OCI-LY7 (cell line): ENCODE data around the gene FERMT3.

Source experiments
- EZH2phosphoT487 ChIP-seq: fragments of 200-600 bp; sonication (generic); IDR thresholded peaks from 2 replicates; pipeline ENCODE4 v1.6.1; 2018; ENCODE audit warnings: low read depth, borderline replicate concordance, mild to moderate bottlenecking, mixed run types, antibody characterized with exemption, low read length, moderate library complexity, mixed read lengths
- TF ChIP-seq, protein P1 (sequence below): fragments of 200-600 bp; sonication (generic); conservative IDR thresholded peaks from 2 replicates; pipeline ENCODE4 v1.5.1; 2014; ENCODE audit warnings: mild to moderate bottlenecking, antibody characterized with exemption, low read length, moderate library complexity, mixed read lengths

DNA sequence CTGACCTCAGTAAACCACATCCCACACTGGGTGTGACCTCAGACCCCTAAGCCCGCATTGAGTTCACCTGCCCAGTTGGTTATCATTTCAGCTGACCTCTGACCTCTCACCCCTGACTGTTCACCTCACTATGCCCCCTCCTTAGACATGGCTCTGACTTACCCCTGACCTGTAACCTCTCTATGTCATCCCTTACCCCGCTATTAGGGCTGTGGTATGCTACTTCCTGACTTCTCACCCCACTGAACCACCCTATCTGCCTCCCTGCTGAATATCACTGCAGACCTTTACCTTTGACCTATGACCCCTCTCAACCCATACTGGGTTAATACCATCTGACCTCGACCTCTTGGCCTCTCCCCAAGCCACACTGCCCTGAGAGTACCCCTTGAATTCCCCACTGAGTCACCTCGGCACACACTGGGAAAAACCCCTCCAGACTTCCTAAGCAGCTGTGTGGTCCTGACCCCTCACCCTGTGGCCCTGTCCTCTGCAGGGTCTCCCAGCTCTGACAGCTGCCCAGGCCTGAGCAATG is 53.1 kb downstream of the FERMT3 start:
- TF ChIP-seq, protein P1, sequence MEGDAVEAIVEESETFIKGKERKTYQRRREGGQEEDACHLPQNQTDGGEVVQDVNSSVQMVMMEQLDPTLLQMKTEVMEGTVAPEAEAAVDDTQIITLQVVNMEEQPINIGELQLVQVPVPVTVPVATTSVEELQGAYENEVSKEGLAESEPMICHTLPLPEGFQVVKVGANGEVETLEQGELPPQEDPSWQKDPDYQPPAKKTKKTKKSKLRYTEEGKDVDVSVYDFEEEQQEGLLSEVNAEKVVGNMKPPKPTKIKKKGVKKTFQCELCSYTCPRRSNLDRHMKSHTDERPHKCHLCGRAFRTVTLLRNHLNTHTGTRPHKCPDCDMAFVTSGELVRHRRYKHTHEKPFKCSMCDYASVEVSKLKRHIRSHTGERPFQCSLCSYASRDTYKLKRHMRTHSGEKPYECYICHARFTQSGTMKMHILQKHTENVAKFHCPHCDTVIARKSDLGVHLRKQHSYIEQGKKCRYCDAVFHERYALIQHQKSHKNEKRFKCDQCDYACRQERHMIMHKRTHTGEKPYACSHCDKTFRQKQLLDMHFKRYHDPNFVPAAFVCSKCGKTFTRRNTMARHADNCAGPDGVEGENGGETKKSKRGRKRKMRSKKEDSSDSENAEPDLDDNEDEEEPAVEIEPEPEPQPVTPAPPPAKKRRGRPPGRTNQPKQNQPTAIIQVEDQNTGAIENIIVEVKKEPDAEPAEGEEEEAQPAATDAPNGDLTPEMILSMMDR: no peak
- no peak for TF ChIP-seq EZH2phosphoT487
